ENCODE measurements around the gene COMMD1. TPM values are rescaled to one million over a fixed set of nuclear protein-coding genes. Genes with fewer than 3 reads are reported as not detected.
A peak's percentile ranks its signal among the peaks of the same experiment; 100 is the strongest.

Gene COMMD1
- total RNA-seq, 2 experiments from 2014 or later, result 11.5 to 13.2 TPM

DNA sequence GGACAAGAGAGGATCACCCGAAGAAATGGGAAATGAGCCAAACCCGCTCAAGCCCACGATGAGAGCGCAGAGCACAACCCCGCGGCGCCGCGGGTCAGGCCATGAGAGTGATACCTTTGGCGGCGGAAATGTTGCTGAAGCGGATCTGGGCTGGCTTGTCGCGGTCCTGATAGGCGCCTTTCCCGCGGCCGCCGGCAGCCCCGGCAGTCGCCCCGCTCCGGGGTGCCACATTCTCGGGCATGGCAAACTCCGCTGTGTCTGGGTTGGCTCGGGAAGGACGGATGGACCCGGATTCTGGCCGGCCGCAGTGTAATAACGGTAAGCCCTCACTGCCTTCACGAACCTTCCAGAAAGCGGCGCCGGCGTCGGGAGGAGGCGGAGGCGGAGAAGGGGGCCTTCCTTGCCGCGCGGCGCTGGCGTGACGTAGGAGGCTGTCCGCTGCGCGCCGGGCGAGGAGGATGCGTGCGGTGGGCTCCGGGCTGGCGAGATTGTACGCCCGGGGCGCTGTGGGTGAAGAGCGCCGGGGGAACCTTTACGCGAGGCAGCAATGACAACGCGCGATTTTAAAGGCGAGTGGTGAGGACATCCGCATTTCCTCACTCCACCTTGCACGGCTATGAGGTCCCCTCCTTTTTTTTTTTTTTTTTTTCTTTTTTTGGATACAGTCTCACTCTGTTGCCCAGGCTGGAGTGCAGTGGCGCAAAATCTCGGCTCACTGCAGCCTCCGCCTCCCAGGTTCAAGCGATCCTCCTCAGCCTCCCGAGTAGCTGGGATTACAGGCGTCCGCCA lies 17.0 kb upstream of the COMMD1 start, which contains the start of gene CCT4:
Gene CCT4 (minus strand): TSS at position 390 of the 789 bp plus-strand sequence. CDS start 149 bp downstream, at position 241.
- ATAC-seq (ENCODE audit: poor library complexity), result peak; percentile 79
- H3K4me1 Mint-ChIP-seq (ENCODE audit: low read depth), result peaks cover 38% of the 10 kb centered on the region
- CTCF ChIA-PET, result interaction anchor here (1.0 kb wide), 1 partner anchor 34 kb away, joined by 3 read pairs; the partner anchor contains the start of gene FAM161A
- peaks cover 46% of the 10 kb centered on the region for H3K36me3 Mint-ChIP-seq (ENCODE audit: low read depth)
- H3K27ac Mint-ChIP-seq, result peak within 1 kb of the TSS; percentile 100
- peaks cover 28% of the 10 kb centered on the region for H3K36me3 ChIP-seq (ENCODE audit: insufficient read depth, low read length)
- intact Hi-C loops (cut with DNase I, micrococcal nuclease), result loop anchor here (1.0 to 10.0 kb wide), 6 partner anchors 16 to 821 kb away; partner anchors contain the start of genes B3GNT2 (in 1 of the 2), COMMD1 (in 1 of the 2), FAM161A (in 1 of the 2) and SANBR (in 1 of the 2)
- H3K27ac ChIP-seq (ENCODE audit: low read depth in 1 of 2, low read length in 2 of 2), result peak within 1 kb of the TSS; percentile 90 to 98
- peak; percentile 83 to 96 (median 88) for DNase-seq
- TF ChIP-seq, protein P1, sequence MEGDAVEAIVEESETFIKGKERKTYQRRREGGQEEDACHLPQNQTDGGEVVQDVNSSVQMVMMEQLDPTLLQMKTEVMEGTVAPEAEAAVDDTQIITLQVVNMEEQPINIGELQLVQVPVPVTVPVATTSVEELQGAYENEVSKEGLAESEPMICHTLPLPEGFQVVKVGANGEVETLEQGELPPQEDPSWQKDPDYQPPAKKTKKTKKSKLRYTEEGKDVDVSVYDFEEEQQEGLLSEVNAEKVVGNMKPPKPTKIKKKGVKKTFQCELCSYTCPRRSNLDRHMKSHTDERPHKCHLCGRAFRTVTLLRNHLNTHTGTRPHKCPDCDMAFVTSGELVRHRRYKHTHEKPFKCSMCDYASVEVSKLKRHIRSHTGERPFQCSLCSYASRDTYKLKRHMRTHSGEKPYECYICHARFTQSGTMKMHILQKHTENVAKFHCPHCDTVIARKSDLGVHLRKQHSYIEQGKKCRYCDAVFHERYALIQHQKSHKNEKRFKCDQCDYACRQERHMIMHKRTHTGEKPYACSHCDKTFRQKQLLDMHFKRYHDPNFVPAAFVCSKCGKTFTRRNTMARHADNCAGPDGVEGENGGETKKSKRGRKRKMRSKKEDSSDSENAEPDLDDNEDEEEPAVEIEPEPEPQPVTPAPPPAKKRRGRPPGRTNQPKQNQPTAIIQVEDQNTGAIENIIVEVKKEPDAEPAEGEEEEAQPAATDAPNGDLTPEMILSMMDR (IDR thresholded peaks at IDR 0.05), result no peak
- POLR2A ChIA-PET, result no interaction called here
- no peaks in the 10 kb centered on the region for H3K9me3 Mint-ChIP-seq
- H3K27me3 ChIP-seq (ENCODE audit: control insufficient read depth in 1 of 2, insufficient read depth in 2 of 2, low read length in 2 of 2), result no peaks in the 10 kb centered on the region
- peaks cover 19% of the 10 kb centered on the region for H3K4me1 ChIP-seq (ENCODE audit: insufficient read depth, low read length)
- no peaks in the 10 kb centered on the region for H3K9me3 ChIP-seq (ENCODE audit: control insufficient read depth in 1 of 2, insufficient read depth in 1 of 2, low read length in 2 of 2)
- peak within 1 kb of the TSS; percentile 79 for H3K4me3 ChIP-seq (ENCODE audit: low read length)
- peak within 1 kb of the TSS; percentile 100 for H3K4me3 Mint-ChIP-seq
- no peaks in the 10 kb centered on the region for H3K27me3 Mint-ChIP-seq

- DNase-seq, result peak in 3 of 14 experiments; percentile 19 to 36 (median 36)
- Histone ChIP-seq H3K4me1 (ENCODE audit: insufficient read depth, low read length) (no peaks in the 10 kb centered on the region), H3K4me3 (ENCODE audit: low read length) (no peak overlapping the region), H3K27ac (ENCODE audit: low read depth in 1 of 2, low read length in 2 of 2) (no peak overlapping the region), H3K36me3 (ENCODE audit: insufficient read depth, low read length) (no peaks in the 10 kb centered on the region), H3K9me3 (ENCODE audit: control insufficient read depth in 1 of 2, insufficient read depth in 1 of 2, low read length in 2 of 2) (no peaks in the 10 kb centered on the region), H3K27me3 (ENCODE audit: control insufficient read depth in 1 of 2, insufficient read depth in 2 of 2, low read length in 2 of 2) (no peaks in the 10 kb centered on the region)
- no peak overlapping the region for H3K4me3 Mint-ChIP-seq
- TF ChIP-seq, protein P1 (IDR thresholded peaks at IDR 0.05), result peak; percentile 28
- intact Hi-C loops (cut with DNase I, micrococcal nuclease), result no loop called here
- H3K36me3 Mint-ChIP-seq (ENCODE audit: low read depth), result no peaks in the 10 kb centered on the region
- H3K4me1 Mint-ChIP-seq (ENCODE audit: low read depth), result no peaks in the 10 kb centered on the region
- POLR2A ChIA-PET, result interaction anchor here (0.6 kb wide), 1 partner anchor 768 kb away, joined by 4 read pairs; no protein-coding TSS in a partner anchor
- peak; percentile 32 for ATAC-seq (ENCODE audit: poor library complexity)
- no peaks in the 10 kb centered on the region for H3K9me3 Mint-ChIP-seq
- no peak overlapping the region for H3K27ac Mint-ChIP-seq
- CTCF ChIA-PET, result interaction anchor here (0.6 kb wide), 2 partner anchors 12 to 131 kb away, joined by 3 read pairs; no protein-coding TSS in a partner anchor
- H3K27me3 Mint-ChIP-seq, result no peaks in the 10 kb centered on the region
Observed at GRCh38 chr2:61898810-61899209, 6.7 kb upstream of the COMMD1 start.

DNA sequence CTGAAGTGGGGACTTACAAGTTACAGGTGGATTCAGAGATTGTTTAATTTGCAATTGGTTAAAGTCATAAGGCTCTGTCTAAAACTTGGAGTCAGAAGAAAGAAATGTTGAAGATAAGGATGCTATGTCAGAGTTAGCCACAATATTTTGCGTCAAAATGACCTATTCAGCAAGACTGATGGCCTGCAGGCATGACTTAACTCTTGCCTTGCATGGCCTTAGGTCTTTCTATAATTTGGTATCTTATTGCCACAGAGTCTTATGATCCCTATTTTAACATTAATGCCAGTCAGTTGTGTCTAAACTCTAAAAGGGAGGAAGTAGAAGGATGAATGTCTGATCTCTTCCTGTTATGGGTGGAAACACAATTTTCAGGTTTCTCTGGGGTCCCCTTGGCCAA lies 5.2 kb upstream of the COMMD1 start:
- Mint-ChIP-seq H3K4me1 (ENCODE audit: low read depth) (peaks cover under 1% of the 10 kb centered on the region), H3K27me3 (no peaks in the 10 kb centered on the region), H3K9me3 (no peaks in the 10 kb centered on the region), H3K4me3 (no peak overlapping the region), H3K27ac (no peak overlapping the region), H3K36me3 (ENCODE audit: low read depth) (no peaks in the 10 kb centered on the region)
- CTCF ChIA-PET, result no interaction called here
- Histone ChIP-seq H3K27me3 (ENCODE audit: control insufficient read depth in 1 of 2, insufficient read depth in 2 of 2, low read length in 2 of 2) (no peaks in the 10 kb centered on the region), H3K4me1 (ENCODE audit: insufficient read depth, low read length) (peaks cover 2% of the 10 kb centered on the region), H3K9me3 (ENCODE audit: control insufficient read depth in 1 of 2, insufficient read depth in 1 of 2, low read length in 2 of 2) (no peaks in the 10 kb centered on the region), H3K4me3 (ENCODE audit: low read length) (no peak overlapping the region), H3K27ac (ENCODE audit: low read depth in 1 of 2, low read length in 2 of 2) (no peak overlapping the region), H3K36me3 (ENCODE audit: insufficient read depth, low read length) (no peaks in the 10 kb centered on the region)
- ATAC-seq (ENCODE audit: poor library complexity) (no peak), DNase-seq (no peak)
- TF ChIP-seq, protein P1 (IDR thresholded peaks at IDR 0.05), result no peak
- POLR2A ChIA-PET, result no interaction called here
- intact Hi-C loops (cut with DNase I, micrococcal nuclease), result loop anchor here in 1 of 2 experiments (10.0 kb wide), 1 partner anchor 295 kb away; the partner anchor contains the start of gene B3GNT2
